ENCODE results near the gene RHBDF2. TPM values are rescaled to one million over a fixed set of nuclear protein-coding genes. Genes with fewer than 3 reads are reported as not detected.

Gene RHBDF2
- total RNA-seq, 5 donors from 2014 or later (not counting 1 experiment from before 2014, with no cell fraction given), result 35.2 to 99.0 (median 74.0) TPM

GRCh38 chr17:76542984-76543383 is 41.8 kb upstream of the RHBDF2 start:
- no peak for DNase-seq

GRCh38 chr17:76542566-76542971 is 41.3 kb upstream of the RHBDF2 start:
- peaks cover 4 to 69% of the 10 kb centered on the region in 2 experiments for H3K27me3 ChIP-seq (replicated peaks in 1 of 2; ENCODE audit: control insufficient read depth in 2 of 2, extremely low read depth in 1 of 2, insufficient read depth in 2 of 2, low read length in 1 of 2)
- Mint-ChIP-seq H3K4me3 (no peak overlapping the region), H3K27ac (no peak overlapping the region), H3K36me3 (no peaks in the 10 kb centered on the region), H3K4me1 (peaks cover 3 to 11% (median 9%) of the 10 kb centered on the region in 3 donors), H3K9me3 (no peaks in the 10 kb centered on the region), H3K27me3 (peaks cover 19 to 48% of the 10 kb centered on the region in 2 donors)
- CTCF ChIA-PET, result no interaction called here
- WGBS (ENCODE audit: insufficient coverage), result 88% methylated on average over 10 of the region's 10 CpGs
- H3K27ac ChIP-seq (ENCODE audit: low read length), result no peak overlapping the region
- POLR2A ChIA-PET, result no interaction called here
- ATAC-seq (replicated peaks in 1 of 4) (no peak), DNase-seq (no peak)
- H3K4me1 ChIP-seq (ENCODE audit: control insufficient read depth in 1 of 2, extremely low read depth in 1 of 2, insufficient read depth in 2 of 2, low read length in 2 of 2), result peaks cover 0 to 18% of the 10 kb centered on the region in 2 experiments
- no peaks in the 10 kb centered on the region for H3K9me3 ChIP-seq
- H3K4me3 ChIP-seq (ENCODE audit: control insufficient read depth in 1 of 2, extremely low read depth in 1 of 2, low read length in 1 of 2), result no peak overlapping the region
- H3K36me3 ChIP-seq (ENCODE audit: control insufficient read depth in 2 of 2, extremely low read depth in 1 of 2, insufficient read depth in 1 of 2, low read length in 1 of 2), result no peaks in the 10 kb centered on the region

More at GRCh38 chr17:76542984-76543383, 41.8 kb upstream of the RHBDF2 start:
- H3K4me1 Mint-ChIP-seq, result peaks cover 3 to 11% (median 9%) of the 10 kb centered on the region in 3 donors
- H3K27ac Mint-ChIP-seq, result no peak overlapping the region
- Histone ChIP-seq H3K9me3 (no peaks in the 10 kb centered on the region), H3K27me3 (replicated peaks in 1 of 2; ENCODE audit: control insufficient read depth in 2 of 2, extremely low read depth in 1 of 2, insufficient read depth in 2 of 2, low read length in 1 of 2) (peaks cover 4 to 69% of the 10 kb centered on the region in 2 experiments), H3K27ac (ENCODE audit: low read length) (no peak overlapping the region), H3K36me3 (ENCODE audit: control insufficient read depth in 2 of 2, extremely low read depth in 1 of 2, insufficient read depth in 1 of 2, low read length in 1 of 2) (no peaks in the 10 kb centered on the region), H3K4me1 (ENCODE audit: control insufficient read depth in 1 of 2, extremely low read depth in 1 of 2, insufficient read depth in 2 of 2, low read length in 2 of 2) (peaks cover 0 to 18% of the 10 kb centered on the region in 2 experiments), H3K4me3 (ENCODE audit: control insufficient read depth in 1 of 2, extremely low read depth in 1 of 2, low read length in 1 of 2) (no peak overlapping the region)
- CTCF ChIA-PET, result interaction anchor here in 1 of 2 donors (0.7 kb wide), 1 partner anchor 210 kb away, joined by 3 read pairs; no protein-coding TSS in a partner anchor
- POLR2A ChIA-PET, result no interaction called here
- ATAC-seq (replicated peaks in 1 of 4), result no peak
- H3K9me3 Mint-ChIP-seq, result no peaks in the 10 kb centered on the region
- 89% methylated on average over 4 of the region's 8 CpGs for WGBS (ENCODE audit: insufficient coverage)
- H3K4me3 Mint-ChIP-seq, result no peak overlapping the region
- H3K36me3 Mint-ChIP-seq, result no peaks in the 10 kb centered on the region
- peaks cover 19 to 48% of the 10 kb centered on the region in 2 donors for H3K27me3 Mint-ChIP-seq

GRCh38 chr17:76541739-76542454 is 40.7 kb upstream of the RHBDF2 start:
- 92% methylated on average over 4 of the region's 10 CpGs for WGBS (ENCODE audit: insufficient coverage)
- Histone ChIP-seq H3K4me1 (ENCODE audit: control insufficient read depth in 1 of 2, extremely low read depth in 1 of 2, insufficient read depth in 2 of 2, low read length in 2 of 2) (peaks cover 0 to 16% of the 10 kb centered on the region in 2 experiments), H3K9me3 (no peaks in the 10 kb centered on the region), H3K27me3 (replicated peaks in 1 of 2; ENCODE audit: control insufficient read depth in 2 of 2, extremely low read depth in 1 of 2, insufficient read depth in 2 of 2, low read length in 1 of 2) (peaks cover 4 to 74% of the 10 kb centered on the region in 2 experiments), H3K4me3 (ENCODE audit: control insufficient read depth in 1 of 2, extremely low read depth in 1 of 2, low read length in 1 of 2) (no peak overlapping the region), H3K27ac (ENCODE audit: low read length) (no peak overlapping the region), H3K36me3 (ENCODE audit: control insufficient read depth in 2 of 2, extremely low read depth in 1 of 2, insufficient read depth in 1 of 2, low read length in 1 of 2) (no peaks in the 10 kb centered on the region)
- Mint-ChIP-seq H3K27ac (no peak overlapping the region), H3K9me3 (no peaks in the 10 kb centered on the region), H3K4me1 (peaks cover 3 to 11% (median 10%) of the 10 kb centered on the region in 3 donors), H3K36me3 (no peaks in the 10 kb centered on the region), H3K27me3 (peaks cover 19 to 49% of the 10 kb centered on the region in 2 donors), H3K4me3 (no peak overlapping the region)
- ChIA-PET CTCF (no interaction called here), POLR2A (no interaction called here)
- ATAC-seq (replicated peaks in 1 of 4) (no peak), DNase-seq (no peak)

- CTCF ChIA-PET, result interaction anchor here (0.5 to 0.7 kb wide), 2 partner anchors 579 to 1602 kb away, joined by 3 read pairs; no protein-coding TSS in a partner anchor
- H3K9me3 ChIP-seq, result no peaks in the 10 kb centered on the region
- WGBS (ENCODE audit: insufficient coverage), result 27% methylated on average over 12 of the region's 27 CpGs
- H3K27me3 ChIP-seq (replicated peaks in 1 of 2; ENCODE audit: control insufficient read depth in 2 of 2, extremely low read depth in 1 of 2, insufficient read depth in 2 of 2, low read length in 1 of 2), result peaks cover 4 to 80% of the 10 kb centered on the region in 2 experiments
- Mint-ChIP-seq H3K36me3 (no peaks in the 10 kb centered on the region), H3K27ac (no peak overlapping the region), H3K4me3 (no peak overlapping the region), H3K9me3 (no peaks in the 10 kb centered on the region), H3K4me1 (peaks cover 3 to 11% (median 11%) of the 10 kb centered on the region in 3 donors), H3K27me3 (peaks cover 23 to 58% of the 10 kb centered on the region in 2 donors)
- H3K36me3 ChIP-seq (ENCODE audit: control insufficient read depth in 2 of 2, extremely low read depth in 1 of 2, insufficient read depth in 1 of 2, low read length in 1 of 2), result no peaks in the 10 kb centered on the region
- H3K4me3 ChIP-seq (ENCODE audit: control insufficient read depth in 1 of 2, extremely low read depth in 1 of 2, low read length in 1 of 2), result no peak overlapping the region
- peaks cover 0 to 14% of the 10 kb centered on the region in 2 experiments for H3K4me1 ChIP-seq (ENCODE audit: control insufficient read depth in 1 of 2, extremely low read depth in 1 of 2, insufficient read depth in 2 of 2, low read length in 2 of 2)
- DNase-seq (peak in 1 of 35 experiments; percentile 28), ATAC-seq (replicated peaks in 1 of 4) (peak in 2 of 4 experiments; percentile 25 to 50)
- no peak overlapping the region for H3K27ac ChIP-seq (ENCODE audit: low read length)
- POLR2A ChIA-PET, result no interaction called here
Measured at GRCh38 chr17:76540381-76541300, 39.4 kb upstream of the RHBDF2 start.

- WGBS (ENCODE audit: insufficient coverage), result 90% methylated on average over 9 of the region's 22 CpGs
- peaks cover 23 to 62% of the 10 kb centered on the region in 2 donors for H3K27me3 Mint-ChIP-seq
Measured at GRCh38 chr17:76539631-76540271, 38.5 kb upstream of the RHBDF2 start, which contains the start of gene PRCD. TSS of gene PRCD (plus strand) at chr17:76540044. CDS start at chr17:76540142, 98 bp downstream.

More at GRCh38 chr17:76539631-76540271, 38.5 kb upstream of the RHBDF2 start, which contains the start of gene PRCD:
- no peak within 1 kb of the TSS for H3K4me3 ChIP-seq (ENCODE audit: control insufficient read depth in 1 of 2, extremely low read depth in 1 of 2, low read length in 1 of 2)
- peaks cover 0 to 14% of the 10 kb centered on the region in 2 experiments for H3K4me1 ChIP-seq (ENCODE audit: control insufficient read depth in 1 of 2, extremely low read depth in 1 of 2, insufficient read depth in 2 of 2, low read length in 2 of 2)
- ATAC-seq (replicated peaks in 1 of 4) (no peak), DNase-seq (no peak)
- Mint-ChIP-seq H3K4me3 (peak within 1 kb of the TSS; percentile 41 to 61 (median 59)), H3K36me3 (no peaks in the 10 kb centered on the region), H3K27ac (peak within 1 kb of the TSS in 1 of 2 donors; percentile 63), H3K9me3 (no peaks in the 10 kb centered on the region), H3K4me1 (peaks cover 5 to 15% (median 11%) of the 10 kb centered on the region in 3 donors)
- H3K36me3 ChIP-seq (ENCODE audit: control insufficient read depth in 2 of 2, extremely low read depth in 1 of 2, insufficient read depth in 1 of 2, low read length in 1 of 2), result no peaks in the 10 kb centered on the region
- no peaks in the 10 kb centered on the region for H3K9me3 ChIP-seq
- POLR2A ChIA-PET, result no interaction called here
- CTCF ChIA-PET, result interaction anchor here (0.5 to 0.7 kb wide), 2 partner anchors 578 to 1602 kb away, joined by 3 read pairs; no protein-coding TSS in a partner anchor
- H3K27me3 ChIP-seq (replicated peaks in 1 of 2; ENCODE audit: control insufficient read depth in 2 of 2, extremely low read depth in 1 of 2, insufficient read depth in 2 of 2, low read length in 1 of 2), result peaks cover 4 to 84% of the 10 kb centered on the region in 2 experiments
- no peak within 1 kb of the TSS for H3K27ac ChIP-seq (ENCODE audit: low read length)

Measured in T-cell (primary cell).